ENCODE measurements around the gene NR1H4. TPM values are rescaled to one million over a fixed set of nuclear protein-coding genes. Genes with fewer than 3 reads are reported as not detected.

NR1H4 gene
- total RNA-seq, 1 experiment from 2014 or later: not detected

DNA sequence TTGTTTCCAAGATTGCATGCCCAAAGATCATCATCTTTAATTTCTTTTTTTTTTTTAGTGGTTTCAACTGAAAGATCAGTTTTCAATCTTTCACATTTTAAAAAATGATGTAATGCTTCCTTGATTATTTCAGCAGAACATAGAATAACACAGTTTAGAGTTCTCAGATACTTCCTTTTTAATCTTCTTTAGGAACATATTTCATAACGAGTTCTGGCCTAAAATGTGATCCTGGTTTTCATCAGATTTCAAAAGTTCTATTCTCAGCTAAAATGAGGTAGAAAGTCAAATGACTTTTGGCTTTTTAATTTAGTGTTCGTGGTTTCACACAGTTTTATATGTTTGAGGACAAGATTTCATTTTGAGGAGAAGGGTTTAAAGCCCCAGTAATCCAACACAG lies 40.0 kb upstream of the NR1H4 start (continued):
- no peak for TF ChIP-seq IRF2 (CRISPR knock-in tag; IDR thresholded peaks at IDR 0.05; ENCODE audit: borderline replicate concordance, low read depth)
- TF ChIP-seq, protein P1, sequence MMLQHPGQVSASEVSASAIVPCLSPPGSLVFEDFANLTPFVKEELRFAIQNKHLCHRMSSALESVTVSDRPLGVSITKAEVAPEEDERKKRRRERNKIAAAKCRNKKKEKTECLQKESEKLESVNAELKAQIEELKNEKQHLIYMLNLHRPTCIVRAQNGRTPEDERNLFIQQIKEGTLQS (CRISPR knock-in tag; conservative IDR thresholded peaks at IDR 0.05): no peak
- TF ChIP-seq NFE2L1 (CRISPR knock-in tag; IDR thresholded peaks at IDR 0.05): no peak
- TF ChIP-seq, protein P2, sequence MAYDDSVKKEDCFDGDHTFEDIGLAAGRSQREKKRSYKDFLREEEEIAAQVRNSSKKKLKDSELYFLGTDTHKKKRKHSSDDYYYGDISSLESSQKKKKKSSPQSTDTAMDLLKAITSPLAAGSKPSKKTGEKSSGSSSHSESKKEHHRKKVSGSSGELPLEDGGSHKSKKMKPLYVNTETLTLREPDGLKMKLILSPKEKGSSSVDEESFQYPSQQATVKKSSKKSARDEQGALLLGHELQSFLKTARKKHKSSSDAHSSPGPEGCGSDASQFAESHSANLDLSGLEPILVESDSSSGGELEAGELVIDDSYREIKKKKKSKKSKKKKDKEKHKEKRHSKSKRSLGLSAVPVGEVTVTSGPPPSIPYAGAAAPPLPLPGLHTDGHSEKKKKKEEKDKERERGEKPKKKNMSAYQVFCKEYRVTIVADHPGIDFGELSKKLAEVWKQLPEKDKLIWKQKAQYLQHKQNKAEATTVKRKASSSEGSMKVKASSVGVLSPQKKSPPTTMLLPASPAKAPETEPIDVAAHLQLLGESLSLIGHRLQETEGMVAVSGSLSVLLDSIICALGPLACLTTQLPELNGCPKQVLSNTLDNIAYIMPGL (CRISPR knock-in tag; IDR thresholded peaks at IDR 0.05): no peak
- no peak for TF ChIP-seq NFYB (CRISPR knock-in tag; conservative IDR thresholded peaks at IDR 0.05; ENCODE audit: low read depth)
- TF ChIP-seq ZNF263 (CRISPR knock-in tag; IDR thresholded peaks at IDR 0.05; ENCODE audit: low read depth): no peak
- TF ChIP-seq TCF7 (CRISPR knock-in tag; IDR thresholded peaks at IDR 0.05; ENCODE audit: low read depth): no peak
- TF ChIP-seq ZNF317 (CRISPR knock-in tag; IDR thresholded peaks at IDR 0.05; ENCODE audit: borderline replicate concordance, low read depth): no peak

DNA sequence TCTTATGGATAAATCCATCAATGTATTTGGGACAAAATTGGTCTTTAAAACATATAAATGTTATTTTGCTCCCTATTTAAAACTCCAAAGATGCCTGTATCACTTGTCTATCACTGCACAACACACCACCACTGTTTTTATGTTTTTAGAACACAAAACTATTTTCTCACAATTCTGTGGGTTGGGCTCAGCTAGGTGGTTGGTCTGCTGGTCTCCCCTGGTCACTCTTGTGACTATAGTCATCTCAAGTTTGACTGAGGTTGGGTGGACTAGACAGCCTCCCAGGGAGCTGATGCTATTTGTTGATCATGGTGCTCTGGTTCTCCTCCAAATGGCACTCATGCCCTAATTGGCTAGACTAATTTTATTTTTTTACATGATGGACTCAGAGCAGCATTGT lies 39.5 kb upstream of the NR1H4 start:
- ChIA-PET POLR2A (no interaction called here), CTCF (no interaction called here)
- ATAC-seq (no peak), DNase-seq (ENCODE audit: low spot score) (no peak)
- TF ChIP-seq ZBTB21 (CRISPR knock-in tag; IDR thresholded peaks at IDR 0.05; ENCODE audit: borderline replicate concordance) (no peak), RELA (CRISPR knock-in tag; IDR thresholded peaks at IDR 0.05; ENCODE audit: borderline replicate concordance) (no peak), SP1 (CRISPR knock-in tag; conservative IDR thresholded peaks at IDR 0.05) (no peak), CREM (CRISPR knock-in tag; IDR thresholded peaks at IDR 0.05) (no peak), KAT7 (CRISPR knock-in tag; IDR thresholded peaks at IDR 0.05; ENCODE audit: borderline replicate concordance) (no peak), HMGA2 (CRISPR knock-in tag; IDR thresholded peaks at IDR 0.05) (no peak), ZNF416 (CRISPR knock-in tag; IDR thresholded peaks at IDR 0.05) (no peak), ZNF317 (CRISPR knock-in tag; IDR thresholded peaks at IDR 0.05; ENCODE audit: borderline replicate concordance, low read depth) (no peak), TP53 (CRISPR knock-in tag; IDR thresholded peaks at IDR 0.05) (no peak)
- TF ChIP-seq, protein P3, sequence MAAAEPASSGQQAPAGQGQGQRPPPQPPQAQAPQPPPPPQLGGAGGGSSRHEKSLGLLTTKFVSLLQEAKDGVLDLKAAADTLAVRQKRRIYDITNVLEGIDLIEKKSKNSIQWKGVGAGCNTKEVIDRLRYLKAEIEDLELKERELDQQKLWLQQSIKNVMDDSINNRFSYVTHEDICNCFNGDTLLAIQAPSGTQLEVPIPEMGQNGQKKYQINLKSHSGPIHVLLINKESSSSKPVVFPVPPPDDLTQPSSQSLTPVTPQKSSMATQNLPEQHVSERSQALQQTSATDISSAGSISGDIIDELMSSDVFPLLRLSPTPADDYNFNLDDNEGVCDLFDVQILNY (CRISPR knock-in tag; IDR thresholded peaks at IDR 0.05): no peak
- TF ChIP-seq, protein P4, sequence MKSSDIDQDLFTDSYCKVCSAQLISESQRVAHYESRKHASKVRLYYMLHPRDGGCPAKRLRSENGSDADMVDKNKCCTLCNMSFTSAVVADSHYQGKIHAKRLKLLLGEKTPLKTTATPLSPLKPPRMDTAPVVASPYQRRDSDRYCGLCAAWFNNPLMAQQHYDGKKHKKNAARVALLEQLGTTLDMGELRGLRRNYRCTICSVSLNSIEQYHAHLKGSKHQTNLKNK (CRISPR knock-in tag; IDR thresholded peaks at IDR 0.05): no peak
- TF ChIP-seq, protein P5, sequence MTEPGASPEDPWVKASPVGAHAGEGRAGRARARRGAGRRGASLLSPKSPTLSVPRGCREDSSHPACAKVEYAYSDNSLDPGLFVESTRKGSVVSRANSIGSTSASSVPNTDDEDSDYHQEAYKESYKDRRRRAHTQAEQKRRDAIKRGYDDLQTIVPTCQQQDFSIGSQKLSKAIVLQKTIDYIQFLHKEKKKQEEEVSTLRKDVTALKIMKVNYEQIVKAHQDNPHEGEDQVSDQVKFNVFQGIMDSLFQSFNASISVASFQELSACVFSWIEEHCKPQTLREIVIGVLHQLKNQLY (CRISPR knock-in tag; IDR thresholded peaks at IDR 0.05): no peak
- TF ChIP-seq, protein P2 (CRISPR knock-in tag; IDR thresholded peaks at IDR 0.05): no peak
- TF ChIP-seq, protein P6, sequence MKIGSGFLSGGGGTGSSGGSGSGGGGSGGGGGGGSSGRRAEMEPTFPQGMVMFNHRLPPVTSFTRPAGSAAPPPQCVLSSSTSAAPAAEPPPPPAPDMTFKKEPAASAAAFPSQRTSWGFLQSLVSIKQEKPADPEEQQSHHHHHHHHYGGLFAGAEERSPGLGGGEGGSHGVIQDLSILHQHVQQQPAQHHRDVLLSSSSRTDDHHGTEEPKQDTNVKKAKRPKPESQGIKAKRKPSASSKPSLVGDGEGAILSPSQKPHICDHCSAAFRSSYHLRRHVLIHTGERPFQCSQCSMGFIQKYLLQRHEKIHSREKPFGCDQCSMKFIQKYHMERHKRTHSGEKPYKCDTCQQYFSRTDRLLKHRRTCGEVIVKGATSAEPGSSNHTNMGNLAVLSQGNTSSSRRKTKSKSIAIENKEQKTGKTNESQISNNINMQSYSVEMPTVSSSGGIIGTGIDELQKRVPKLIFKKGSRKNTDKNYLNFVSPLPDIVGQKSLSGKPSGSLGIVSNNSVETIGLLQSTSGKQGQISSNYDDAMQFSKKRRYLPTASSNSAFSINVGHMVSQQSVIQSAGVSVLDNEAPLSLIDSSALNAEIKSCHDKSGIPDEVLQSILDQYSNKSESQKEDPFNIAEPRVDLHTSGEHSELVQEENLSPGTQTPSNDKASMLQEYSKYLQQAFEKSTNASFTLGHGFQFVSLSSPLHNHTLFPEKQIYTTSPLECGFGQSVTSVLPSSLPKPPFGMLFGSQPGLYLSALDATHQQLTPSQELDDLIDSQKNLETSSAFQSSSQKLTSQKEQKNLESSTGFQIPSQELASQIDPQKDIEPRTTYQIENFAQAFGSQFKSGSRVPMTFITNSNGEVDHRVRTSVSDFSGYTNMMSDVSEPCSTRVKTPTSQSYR (CRISPR knock-in tag; IDR thresholded peaks at IDR 0.05): no peak
- no peak overlapping the region for H3K27ac Mint-ChIP-seq
- H3K27me3 Mint-ChIP-seq (ENCODE audit: low read depth): no peaks in the 10 kb centered on the region; the same call in 1 of the 2 replicates
- H3K9me3 Mint-ChIP-seq: peaks cover 5% of the 10 kb centered on the region; the same call in 1 of the 2 replicates
- H3K4me3 Mint-ChIP-seq: no peak overlapping the region
- no peaks in the 10 kb centered on the region for H3K36me3 Mint-ChIP-seq
- no peaks in the 10 kb centered on the region for H3K4me1 Mint-ChIP-seq

All from WTC11 (cell line).